ENCODE data around the gene ADGRD2.

The ADGRD2 gene

DNA sequence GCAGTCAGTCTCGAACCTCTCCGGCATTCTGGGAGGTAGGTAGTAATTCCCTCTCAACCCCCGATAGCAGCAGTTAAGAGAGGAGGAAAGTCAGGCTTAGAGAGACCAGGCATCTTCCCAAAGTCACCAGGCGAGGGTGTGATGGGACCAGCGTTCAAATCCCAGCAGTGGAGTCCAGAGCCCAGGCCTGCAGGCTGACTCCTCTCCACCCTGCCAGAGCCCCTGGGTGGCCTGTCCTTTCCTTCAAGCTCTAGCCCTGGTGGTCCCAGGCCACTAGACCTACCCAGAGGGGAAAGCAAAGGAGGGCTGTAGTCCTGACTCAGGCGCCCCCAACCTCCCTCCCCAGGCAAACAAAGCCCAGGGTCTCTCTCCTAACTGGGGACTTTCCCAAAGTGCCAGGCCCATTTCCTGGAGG is 61.2 kb downstream of the ADGRD2 start:
- DNase-seq (ENCODE audit: low read depth) = no peak

DNA sequence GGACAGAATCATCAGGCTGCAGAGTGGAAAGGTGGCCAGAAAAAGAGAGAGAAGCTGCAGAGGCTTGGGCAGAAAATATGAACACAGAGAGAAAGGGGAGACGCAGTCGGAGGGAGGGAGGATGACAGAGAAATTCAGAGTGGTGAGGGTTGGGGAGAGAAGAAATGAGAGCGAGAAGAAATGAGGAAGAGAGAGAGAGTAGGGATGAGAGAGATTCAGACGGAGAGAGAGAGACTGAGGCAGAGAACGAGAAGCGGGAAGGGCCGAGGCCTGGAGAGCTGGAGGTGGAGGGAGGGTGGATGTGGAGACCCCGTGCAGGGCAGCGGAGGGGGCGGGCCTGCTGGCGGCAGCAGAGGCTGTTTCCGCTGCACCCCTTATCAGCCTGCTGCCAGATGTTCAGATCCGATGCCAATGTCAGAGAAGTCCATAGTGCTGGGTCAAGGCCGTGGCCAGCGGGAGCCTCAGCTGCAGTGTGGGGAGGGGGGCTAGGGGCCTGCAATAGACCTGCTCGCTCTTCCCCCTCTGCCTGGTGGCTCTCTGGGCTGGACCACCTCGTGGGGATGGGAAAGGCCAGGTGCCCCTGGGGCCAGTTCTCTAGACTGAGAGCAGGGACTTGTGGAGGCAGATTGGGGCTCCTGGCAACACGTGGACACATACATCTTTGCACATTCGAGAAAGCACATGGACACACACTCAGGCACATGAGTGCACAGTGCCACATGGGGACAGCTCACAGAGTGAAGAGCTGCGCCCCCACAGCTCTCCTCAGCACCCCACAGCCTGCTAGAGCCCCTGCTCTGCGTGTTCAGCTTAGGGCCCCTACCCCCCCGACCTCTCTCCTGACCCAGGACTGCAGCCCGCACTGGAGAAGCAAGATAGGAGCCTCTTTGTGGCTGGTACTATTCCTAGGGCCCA is 61.9 kb downstream of the ADGRD2 start:
- no peak for DNase-seq (ENCODE audit: low read depth)

DNA sequence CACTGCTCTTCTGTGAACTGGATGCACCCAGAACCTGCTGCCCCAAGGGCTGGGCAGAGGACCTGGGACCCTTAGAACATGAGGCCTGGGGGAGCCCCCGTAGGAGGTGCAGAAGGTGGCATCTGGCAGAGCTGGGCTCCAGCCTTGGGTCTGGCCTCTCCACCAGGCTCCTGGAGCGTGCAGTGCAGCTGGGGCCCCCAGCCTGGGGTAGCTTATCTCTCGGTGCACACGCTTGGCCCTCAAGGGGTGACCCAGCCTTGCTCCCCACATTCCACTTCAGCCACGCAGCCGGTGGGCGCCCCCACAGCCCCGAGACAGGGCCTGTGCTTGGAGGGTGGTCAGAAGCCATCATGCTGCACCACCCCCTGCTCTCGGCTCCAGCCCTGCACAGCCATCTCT is 62.6 kb downstream of the ADGRD2 start:
- no peak for DNase-seq (ENCODE audit: low read depth)

DNA sequence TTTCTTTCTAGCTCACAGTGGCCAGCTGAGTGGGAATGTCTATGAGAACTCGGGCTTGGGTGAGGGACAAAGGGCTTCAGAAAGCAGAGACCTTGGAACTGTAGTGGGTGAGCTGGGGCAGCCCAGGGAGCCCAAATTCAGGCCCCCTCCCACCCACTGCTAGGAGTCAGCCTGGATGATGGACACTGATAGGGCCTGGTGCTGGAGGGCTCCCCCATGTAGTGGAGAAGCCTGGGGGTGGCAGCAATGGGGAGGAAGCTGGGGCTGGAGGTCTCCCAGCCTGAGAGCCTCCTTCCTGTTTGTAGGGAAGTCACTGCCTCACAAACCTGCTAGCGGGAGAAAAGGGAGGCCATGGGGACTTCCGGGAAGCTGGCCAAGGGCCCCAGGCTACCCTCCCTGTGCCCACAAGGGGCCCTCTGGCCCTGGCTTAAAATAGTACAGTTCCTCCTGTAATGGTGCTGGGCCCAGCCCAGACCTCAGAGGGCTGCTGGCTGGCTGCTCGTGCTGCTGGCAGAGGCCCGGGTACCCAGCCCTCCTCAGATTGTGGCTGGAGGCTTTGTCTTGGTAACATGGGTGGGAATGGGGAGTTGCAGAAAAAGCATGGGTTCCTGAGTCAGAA is 63.2 kb downstream of the ADGRD2 start:
- no peak for DNase-seq (ENCODE audit: low read depth)

DNA sequence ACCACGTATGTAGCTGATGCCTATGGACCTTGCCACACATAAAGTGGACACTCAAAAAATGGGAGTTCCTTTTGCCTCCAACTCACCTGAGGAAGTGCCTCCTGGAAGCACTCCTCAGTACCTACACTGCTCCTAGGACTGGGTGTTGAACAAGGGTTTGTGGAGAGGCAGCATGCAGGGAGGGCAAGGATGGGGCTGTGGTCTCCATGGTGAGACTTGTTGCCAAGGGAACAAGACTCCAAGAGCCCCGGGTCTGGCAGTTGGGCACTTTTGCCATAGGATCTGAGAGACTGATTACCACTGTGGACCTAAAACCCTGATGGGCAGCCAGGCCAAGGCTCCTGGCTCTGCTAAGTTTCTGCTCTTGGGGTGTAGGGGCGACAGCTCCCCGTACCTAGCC is 63.9 kb downstream of the ADGRD2 start:
- DNase-seq (ENCODE audit: low read depth) = no peak

DNA sequence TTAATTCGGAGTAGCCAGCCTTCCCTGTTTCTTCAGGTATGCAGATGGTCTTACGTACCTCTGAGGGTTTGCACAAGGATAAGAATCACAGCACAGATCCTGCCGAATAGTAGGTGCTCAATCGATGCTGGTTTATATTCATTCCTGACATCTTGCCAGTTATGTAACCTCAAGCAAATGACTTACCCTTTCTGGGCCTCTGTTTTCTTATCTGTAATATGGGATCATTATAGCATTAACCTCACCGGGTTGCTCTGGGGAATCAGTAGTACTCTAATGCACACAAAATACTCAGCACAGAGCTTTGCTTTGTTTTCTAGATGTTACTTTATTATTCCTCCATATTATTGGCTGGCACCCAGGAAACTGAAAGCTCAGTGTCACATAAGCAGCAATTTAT is 64.6 kb downstream of the ADGRD2 start:
- no peak for DNase-seq (ENCODE audit: low read depth)

DNA sequence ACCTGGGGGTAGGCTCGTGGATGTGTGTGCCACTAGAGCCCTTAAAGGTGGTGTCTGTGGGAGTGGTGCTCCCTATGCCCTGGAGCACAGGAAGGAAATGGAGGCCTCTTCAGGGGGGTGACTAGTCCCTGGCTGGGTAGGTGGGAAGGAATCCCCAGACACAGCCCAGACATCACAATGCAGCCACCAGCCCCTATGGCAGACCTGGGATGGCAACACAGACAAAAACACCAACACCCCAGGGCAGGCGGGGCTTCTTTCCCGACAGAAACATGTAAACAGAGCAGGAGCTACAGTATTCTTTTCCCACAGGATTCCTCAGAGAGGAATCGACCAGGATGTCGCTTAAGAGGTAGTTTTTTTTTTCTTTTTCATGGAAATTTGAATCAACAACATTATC is 67.3 kb downstream of the ADGRD2 start:
- DNase-seq (ENCODE audit: low read depth) = no peak

DNA sequence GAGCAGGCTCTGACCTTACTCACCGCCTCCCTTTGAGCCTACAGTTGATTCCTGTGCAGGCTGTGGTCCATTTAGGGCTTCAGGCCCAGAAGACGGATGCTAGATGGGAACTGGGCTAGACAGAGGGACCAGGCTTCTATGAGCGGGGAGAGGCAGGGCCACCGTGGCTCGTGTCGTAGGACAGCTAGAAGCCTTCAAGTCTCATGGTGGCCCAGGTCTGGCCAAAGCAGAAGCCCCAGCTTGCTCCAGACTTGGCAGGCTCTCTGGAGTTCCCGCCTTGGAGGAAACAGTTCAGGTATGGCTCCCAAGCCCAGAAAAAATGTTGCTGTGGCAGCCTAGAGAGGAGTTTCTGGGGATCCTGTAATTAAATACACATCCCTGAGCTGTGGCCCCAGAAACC is 67.9 kb downstream of the ADGRD2 start:
- no peak for DNase-seq (ENCODE audit: low read depth)

DNA sequence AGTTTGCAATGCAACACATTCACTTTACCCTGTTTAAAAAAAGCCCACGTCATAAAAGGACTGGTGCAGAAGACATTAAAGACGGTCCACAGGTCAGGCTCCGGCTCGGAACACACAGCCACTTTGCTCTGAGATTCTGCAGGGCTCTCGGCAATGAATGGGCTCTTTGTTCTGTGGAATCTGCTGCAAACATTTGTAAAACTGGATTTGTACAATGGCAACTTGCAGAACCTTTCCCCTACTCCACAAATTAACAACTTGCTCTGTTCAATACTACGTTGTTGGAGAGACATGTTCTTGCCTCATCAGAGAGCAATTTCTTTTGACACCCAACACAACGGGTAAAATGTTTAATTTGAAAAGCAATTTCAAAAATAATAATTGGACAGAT is 70.0 kb downstream of the ADGRD2 start:
- no peak for DNase-seq (ENCODE audit: low read depth)

DNA sequence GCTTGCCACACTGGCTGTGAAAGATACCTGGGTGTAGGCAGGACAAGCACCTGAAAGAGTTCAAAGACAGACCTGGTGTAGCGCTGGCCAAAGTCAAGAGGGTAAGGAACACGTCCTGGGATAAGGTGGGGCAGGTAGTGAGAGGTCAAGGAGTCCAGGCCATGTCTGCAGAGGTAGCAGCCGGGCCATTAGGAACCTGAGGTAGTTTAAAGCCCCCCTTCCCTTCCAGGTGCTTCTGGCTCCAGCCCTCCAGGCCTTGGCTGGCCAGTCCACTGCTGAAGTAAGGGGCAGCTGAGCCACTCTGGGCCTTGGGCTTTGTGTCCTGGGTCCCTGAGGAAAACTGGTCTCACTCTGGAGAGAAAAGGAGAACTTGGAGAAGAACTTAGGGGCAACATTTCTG is 70.9 kb downstream of the ADGRD2 start:
- no peak for DNase-seq (ENCODE audit: low read depth)

DNA sequence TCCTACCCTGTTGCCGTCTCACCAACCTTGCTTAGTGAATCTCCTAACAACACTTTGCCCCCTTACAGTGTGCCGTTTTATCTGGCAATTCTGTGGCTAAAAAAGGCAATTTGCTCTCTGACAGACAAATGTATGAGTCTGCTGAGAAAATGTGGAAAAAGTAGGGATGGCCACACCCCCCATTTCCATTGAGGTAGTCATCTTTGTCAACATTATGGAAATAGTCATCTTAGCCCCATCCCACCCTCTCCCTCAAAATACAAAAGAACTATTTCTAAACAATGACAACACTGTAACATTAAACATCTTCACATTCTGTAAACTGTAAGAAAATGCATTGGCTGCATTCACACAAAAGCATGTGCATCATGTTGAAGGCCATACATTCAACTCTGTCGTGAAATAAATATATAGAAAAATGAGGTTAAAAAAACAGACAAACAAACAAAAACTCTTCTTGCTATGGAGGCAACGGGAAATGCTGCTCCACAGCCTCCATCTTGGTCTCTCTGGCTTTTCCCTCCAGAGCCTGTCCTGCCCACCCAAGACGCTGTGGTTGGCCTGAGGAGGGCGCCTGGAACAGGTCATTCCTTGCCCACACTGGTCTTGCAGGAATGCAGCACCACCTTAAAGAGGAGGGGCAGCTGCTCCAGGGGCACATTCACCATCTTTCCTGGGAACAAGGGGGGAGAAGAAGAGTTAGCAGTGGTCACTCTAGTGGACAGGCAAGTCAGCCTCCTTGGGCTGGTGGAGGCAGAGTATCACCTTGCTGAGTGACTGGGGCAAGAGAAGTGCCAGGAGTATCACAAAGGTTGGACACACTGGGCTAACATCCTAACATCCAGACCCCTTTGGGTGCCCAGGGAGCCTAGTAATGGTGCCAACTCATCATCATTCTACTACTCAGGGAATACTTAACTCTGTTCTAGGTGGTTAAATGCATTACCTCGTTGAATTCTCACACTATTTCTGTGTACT is 72.2 kb downstream of the ADGRD2 start:
- DNase-seq (ENCODE audit: low read depth) = no peak

DNA sequence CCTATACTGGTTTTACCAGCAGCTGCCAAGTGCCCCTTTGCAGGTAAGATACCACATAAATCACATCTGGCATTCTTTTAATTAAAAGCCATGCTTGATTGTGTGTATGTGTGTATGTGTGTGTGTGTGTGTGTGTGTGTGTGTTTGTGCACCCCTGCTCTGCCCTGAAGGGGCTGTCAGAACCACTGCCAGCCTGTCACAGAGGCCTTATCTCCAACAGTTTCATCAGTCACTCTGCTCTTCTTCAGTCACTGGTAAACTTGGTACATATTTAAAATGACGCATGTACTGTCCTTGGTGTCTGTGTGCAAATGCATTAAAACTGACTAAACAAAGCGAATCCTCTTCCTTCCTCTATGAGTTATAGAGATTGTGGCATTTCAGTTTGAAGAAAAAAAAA is 75.9 kb downstream of the ADGRD2 start:
- DNase-seq (ENCODE audit: low read depth) = no peak

DNA sequence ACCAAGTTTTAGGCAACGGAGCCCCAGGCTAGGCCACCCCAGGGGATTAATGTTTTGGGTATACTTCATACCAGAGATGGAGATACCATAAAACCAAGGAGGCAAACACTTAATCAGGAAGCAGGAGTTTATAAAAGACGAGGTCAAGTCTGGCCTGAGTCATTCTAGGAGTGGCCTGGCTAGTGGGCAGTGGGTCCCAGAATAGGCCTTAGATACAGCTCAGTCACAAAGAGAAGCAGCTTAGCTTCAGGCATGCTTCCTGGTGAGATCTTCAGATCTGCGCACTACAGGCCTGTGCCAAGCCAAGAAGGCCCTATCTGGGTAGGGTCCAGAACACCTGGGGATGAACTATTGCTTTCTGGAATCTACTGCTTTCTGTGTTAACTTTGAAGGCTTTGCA is 77.5 kb downstream of the ADGRD2 start:
- no peak for DNase-seq (ENCODE audit: low read depth)
